PC-3 (cell line): Measurements from ENCODE around the gene CCN2.

ENCODE experiments used
- EZH2phosphoT487 ChIP-seq: fragments of 300-600 bp; sonication (generic); IDR thresholded peaks from 2 replicates; pipeline ENCODE4 v1.6.1; 2018; ENCODE audit warnings: mild to moderate bottlenecking, antibody characterized with exemption, low read length, borderline replicate concordance
- TF ChIP-seq, protein P1 (sequence below): fragments of 300-600 bp; sonication (generic); conservative IDR thresholded peaks from 2 replicates; pipeline ENCODE4 v1.5.1; 2017; ENCODE audit warnings: antibody characterized with exemption, low read depth, mild to moderate bottlenecking, low read length

DNA sequence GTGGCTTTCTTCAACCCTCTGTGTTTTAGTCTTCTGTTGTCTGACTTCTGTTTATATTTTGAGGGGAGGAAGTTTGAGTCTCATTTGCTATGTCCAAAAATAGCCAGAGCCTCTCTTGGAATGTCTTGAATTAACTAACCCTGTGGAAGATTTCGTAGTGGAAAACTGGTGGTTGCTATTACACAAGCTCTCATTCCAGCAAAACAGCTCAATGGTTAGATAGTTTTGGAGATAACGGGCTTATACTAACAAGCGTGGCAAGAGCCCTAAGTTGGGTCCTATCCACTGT lies 1.6 kb downstream of the CCN2 start:
- TF ChIP-seq, protein P1, sequence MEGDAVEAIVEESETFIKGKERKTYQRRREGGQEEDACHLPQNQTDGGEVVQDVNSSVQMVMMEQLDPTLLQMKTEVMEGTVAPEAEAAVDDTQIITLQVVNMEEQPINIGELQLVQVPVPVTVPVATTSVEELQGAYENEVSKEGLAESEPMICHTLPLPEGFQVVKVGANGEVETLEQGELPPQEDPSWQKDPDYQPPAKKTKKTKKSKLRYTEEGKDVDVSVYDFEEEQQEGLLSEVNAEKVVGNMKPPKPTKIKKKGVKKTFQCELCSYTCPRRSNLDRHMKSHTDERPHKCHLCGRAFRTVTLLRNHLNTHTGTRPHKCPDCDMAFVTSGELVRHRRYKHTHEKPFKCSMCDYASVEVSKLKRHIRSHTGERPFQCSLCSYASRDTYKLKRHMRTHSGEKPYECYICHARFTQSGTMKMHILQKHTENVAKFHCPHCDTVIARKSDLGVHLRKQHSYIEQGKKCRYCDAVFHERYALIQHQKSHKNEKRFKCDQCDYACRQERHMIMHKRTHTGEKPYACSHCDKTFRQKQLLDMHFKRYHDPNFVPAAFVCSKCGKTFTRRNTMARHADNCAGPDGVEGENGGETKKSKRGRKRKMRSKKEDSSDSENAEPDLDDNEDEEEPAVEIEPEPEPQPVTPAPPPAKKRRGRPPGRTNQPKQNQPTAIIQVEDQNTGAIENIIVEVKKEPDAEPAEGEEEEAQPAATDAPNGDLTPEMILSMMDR: no peak
- no peak for TF ChIP-seq EZH2phosphoT487
